Measurements from ENCODE around the gene TRABD2A.

TRABD2A gene

GRCh38 chr2:84833481-84834150 is 47.3 kb downstream of the TRABD2A start:
- DNase-seq (ENCODE audit: low read depth in 1 of 2, low spot score in 1 of 2), result no peak
- Histone ChIP-seq H3K4me3 (replicated peaks; ENCODE audit: insufficient read depth, low read length) (no peak overlapping the region), H3K27ac (replicated peaks) (peak overlapping the region; percentile 58), H3K27me3 (ENCODE audit: insufficient read depth, poor library complexity, severe bottlenecking) (no peaks in the 10 kb centered on the region)
- no peak for TF ChIP-seq GABPA (IDR thresholded peaks at IDR 0.05; ENCODE audit: low read depth)
- TF ChIP-seq POLR2AphosphoS5 (IDR thresholded peaks at IDR 0.05; ENCODE audit: low read depth), result no peak
- TF ChIP-seq REST (IDR thresholded peaks at IDR 0.05; ENCODE audit: insufficient replicate concordance, low read depth), result no peak
- no peak for TF ChIP-seq SPI1 (IDR thresholded peaks at IDR 0.05; ENCODE audit: borderline replicate concordance, low read depth)
- TF ChIP-seq, protein P1, sequence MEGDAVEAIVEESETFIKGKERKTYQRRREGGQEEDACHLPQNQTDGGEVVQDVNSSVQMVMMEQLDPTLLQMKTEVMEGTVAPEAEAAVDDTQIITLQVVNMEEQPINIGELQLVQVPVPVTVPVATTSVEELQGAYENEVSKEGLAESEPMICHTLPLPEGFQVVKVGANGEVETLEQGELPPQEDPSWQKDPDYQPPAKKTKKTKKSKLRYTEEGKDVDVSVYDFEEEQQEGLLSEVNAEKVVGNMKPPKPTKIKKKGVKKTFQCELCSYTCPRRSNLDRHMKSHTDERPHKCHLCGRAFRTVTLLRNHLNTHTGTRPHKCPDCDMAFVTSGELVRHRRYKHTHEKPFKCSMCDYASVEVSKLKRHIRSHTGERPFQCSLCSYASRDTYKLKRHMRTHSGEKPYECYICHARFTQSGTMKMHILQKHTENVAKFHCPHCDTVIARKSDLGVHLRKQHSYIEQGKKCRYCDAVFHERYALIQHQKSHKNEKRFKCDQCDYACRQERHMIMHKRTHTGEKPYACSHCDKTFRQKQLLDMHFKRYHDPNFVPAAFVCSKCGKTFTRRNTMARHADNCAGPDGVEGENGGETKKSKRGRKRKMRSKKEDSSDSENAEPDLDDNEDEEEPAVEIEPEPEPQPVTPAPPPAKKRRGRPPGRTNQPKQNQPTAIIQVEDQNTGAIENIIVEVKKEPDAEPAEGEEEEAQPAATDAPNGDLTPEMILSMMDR (IDR thresholded peaks at IDR 0.05; ENCODE audit: insufficient read depth, low read length), result no peak

DNA sequence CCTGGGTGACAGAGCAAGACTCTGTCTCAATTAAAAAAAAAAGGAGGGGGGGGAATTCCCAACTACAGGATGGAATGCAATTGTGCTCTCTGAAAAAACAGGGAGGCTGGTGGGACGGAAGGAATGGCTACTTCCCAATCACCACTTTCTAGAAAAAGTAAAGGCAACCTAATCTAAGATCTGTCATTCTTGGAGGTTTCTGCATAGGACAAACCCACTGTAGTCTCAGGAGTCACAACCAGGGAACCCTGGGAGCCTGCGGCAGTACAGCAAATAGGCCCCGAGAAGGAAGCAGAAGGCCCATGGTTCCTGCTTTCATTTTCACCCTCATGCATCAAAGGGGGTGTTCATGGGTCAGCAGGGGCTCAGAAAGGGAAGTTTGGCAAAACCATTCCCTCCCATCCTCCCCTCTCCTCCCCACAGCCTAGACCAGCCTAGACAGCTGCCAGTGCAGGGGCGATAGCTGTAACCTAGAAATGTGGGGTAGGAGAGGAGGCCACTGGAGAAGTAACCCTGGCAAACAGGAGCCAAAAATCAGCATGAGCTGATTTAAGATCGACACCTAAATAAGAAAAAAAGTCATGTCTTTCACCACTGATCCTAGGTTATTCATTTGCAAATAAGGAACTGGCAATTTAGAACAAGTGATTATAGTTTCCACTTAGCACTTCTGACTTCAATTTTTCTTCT is 48.0 kb downstream of the TRABD2A start:
- H3K27me3 ChIP-seq (ENCODE audit: insufficient read depth, poor library complexity, severe bottlenecking), result no peaks in the 10 kb centered on the region
- peak overlapping the region; percentile 58 for H3K27ac ChIP-seq (replicated peaks)
- TF ChIP-seq, protein P1 (IDR thresholded peaks at IDR 0.05; ENCODE audit: insufficient read depth, low read length), result no peak
- TF ChIP-seq REST (IDR thresholded peaks at IDR 0.05; ENCODE audit: insufficient replicate concordance, low read depth), result no peak
- TF ChIP-seq SPI1 (IDR thresholded peaks at IDR 0.05; ENCODE audit: borderline replicate concordance, low read depth), result peak; percentile 62; the same call in 1 of the 2 replicates
- 0 out of 2 replicates have a peak, but pooled peaks have one; percentile 30 for TF ChIP-seq POLR2AphosphoS5 (IDR thresholded peaks at IDR 0.05; ENCODE audit: low read depth)
- H3K4me3 ChIP-seq (replicated peaks; ENCODE audit: insufficient read depth, low read length), result no peak overlapping the region
- peak; percentile 59 to 77 for DNase-seq (ENCODE audit: low read depth in 1 of 2, low spot score in 1 of 2)

DNA sequence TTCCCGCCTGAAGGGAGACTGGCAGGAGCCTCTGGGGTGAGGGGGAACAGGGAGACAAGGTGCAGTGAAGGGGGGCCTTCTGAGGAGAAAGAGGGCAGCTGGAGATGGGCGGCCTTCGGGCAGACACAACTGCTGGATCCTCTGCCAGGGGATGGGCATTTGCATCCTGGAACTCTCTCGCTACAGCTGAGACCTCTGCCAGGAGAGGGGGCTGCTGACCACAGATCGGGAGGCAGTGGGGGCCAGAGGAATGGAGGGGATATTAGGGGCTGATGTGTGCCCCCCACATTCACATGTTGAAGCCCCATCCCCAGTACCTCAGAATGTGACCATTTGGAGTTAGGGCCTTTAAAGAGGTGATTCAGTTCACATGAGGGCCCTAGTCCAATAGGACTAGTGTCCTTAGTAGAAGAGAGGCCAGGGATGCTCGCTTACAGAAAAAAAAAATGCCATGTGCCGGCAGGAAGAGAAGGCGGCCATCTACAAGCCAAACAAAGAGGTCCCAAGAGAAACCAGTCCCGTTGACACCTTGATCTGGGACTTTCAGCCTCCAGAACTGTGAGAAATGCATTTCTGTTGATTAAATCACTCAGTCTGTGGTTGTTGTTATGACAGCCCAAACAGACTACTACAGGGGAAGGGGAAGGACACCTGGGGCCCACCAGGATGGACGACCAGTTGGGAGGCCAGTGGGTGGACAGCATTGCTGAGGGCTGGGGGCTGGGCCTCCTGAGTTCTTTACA is 50.0 kb downstream of the TRABD2A start:
- Histone ChIP-seq H3K27me3 (ENCODE audit: insufficient read depth, poor library complexity, severe bottlenecking) (no peaks in the 10 kb centered on the region), H3K4me3 (replicated peaks; ENCODE audit: insufficient read depth, low read length) (no peak overlapping the region), H3K27ac (replicated peaks) (no peak overlapping the region)
- no peak for DNase-seq (ENCODE audit: low read depth in 1 of 2, low spot score in 1 of 2)
- TF ChIP-seq SPI1 (IDR thresholded peaks at IDR 0.05; ENCODE audit: borderline replicate concordance, low read depth), result no peak
- no peak for TF ChIP-seq POLR2AphosphoS5 (IDR thresholded peaks at IDR 0.05; ENCODE audit: low read depth)
- TF ChIP-seq, protein P1 (IDR thresholded peaks at IDR 0.05; ENCODE audit: insufficient read depth, low read length), result no peak
- TF ChIP-seq REST (IDR thresholded peaks at IDR 0.05; ENCODE audit: insufficient replicate concordance, low read depth), result no peak
- no peak for TF ChIP-seq GABPA (IDR thresholded peaks at IDR 0.05; ENCODE audit: low read depth)
